Activated CD4-positive, alpha-beta T cell treated with anti-CD3 and anti-CD28 coated beads for 48 hours (primary cell): ENCODE measurements around the gene ALAS1.

ENCODE experiments used
- DNase-seq: peaks from one replicate; pipeline ENCODE4 v3.0.0-alpha.2; 2020

Gene ALAS1

DNA sequence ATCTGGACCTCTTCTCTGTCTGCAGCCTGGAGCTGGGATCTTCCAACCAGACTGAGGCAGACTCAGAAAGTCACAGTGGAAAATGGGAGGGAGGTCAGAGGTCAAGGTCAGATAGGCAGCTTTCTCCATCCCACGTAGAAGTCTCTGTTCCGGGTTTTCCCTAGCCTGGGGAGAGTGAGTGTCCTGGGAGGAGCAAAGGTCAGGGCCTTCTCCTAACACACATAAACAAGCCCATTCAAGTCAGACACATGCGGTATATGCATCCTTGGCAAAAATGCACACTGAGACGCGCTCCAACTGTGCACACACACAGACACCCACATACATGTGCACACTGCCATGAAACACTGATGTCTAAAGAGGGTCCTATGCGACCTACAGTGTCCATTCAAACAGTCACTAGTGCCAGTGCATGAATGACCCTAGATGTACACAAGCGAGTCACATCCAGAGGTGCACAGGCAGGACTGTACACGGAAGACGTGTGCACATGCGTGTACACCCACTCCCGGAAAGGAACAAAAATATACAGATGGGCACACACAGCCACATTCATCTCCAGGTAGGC lies 40.3 kb downstream of the ALAS1 start:
- peak; percentile 50 for DNase-seq

DNA sequence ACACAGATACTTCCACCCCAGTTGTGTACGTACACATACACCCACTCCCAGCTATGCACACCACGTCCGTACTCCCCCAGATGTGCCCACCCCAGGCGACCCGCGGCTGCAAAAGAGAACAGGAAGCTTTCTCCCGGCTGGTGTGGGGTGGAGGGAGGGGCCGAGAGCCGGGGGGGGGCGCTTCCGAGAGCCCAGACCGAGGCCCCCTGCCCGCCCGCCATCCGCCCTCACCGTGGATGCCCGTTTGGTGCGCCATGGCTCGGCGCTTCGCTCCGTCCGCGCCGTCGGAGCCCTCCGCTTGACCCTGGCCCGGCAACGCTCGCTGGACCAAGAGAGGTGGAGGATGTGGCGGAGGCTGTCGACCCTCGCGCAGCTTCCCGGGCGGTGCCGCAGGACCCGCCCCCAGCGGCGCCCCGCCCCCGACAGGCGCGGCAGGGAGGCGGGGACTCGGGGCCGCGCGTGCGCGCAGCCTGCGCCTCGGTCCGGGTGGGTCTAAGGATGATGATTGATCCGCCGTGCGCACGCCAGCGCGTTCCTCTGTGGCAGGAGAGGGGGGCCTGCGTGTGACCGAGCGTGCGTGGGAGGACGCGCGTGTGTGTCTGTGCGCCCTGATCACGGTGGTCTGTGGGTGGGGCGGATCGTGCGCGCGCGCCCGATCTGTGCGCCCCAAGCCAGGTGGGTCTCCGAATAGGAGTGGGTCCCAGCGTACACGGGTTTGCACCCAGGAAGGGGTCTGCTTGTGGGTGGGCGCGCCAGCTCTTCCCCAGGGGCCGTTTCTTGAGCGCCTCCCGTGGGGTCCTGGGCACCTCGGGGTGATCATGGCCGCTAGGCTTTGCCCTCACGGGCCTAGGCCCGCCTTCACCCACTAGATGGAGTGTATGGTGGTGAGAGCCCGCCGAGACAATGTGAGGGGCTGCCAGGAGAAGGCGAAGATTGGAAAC lies 41.1 kb downstream of the ALAS1 start, which contains the start of gene TWF2:
Gene TWF2, minus strand, starts transcription at position 398 of the 941 bp plus-strand sequence. Its CDS starts 142 bp downstream, at position 256.
- peak; percentile 91 for DNase-seq

DNA sequence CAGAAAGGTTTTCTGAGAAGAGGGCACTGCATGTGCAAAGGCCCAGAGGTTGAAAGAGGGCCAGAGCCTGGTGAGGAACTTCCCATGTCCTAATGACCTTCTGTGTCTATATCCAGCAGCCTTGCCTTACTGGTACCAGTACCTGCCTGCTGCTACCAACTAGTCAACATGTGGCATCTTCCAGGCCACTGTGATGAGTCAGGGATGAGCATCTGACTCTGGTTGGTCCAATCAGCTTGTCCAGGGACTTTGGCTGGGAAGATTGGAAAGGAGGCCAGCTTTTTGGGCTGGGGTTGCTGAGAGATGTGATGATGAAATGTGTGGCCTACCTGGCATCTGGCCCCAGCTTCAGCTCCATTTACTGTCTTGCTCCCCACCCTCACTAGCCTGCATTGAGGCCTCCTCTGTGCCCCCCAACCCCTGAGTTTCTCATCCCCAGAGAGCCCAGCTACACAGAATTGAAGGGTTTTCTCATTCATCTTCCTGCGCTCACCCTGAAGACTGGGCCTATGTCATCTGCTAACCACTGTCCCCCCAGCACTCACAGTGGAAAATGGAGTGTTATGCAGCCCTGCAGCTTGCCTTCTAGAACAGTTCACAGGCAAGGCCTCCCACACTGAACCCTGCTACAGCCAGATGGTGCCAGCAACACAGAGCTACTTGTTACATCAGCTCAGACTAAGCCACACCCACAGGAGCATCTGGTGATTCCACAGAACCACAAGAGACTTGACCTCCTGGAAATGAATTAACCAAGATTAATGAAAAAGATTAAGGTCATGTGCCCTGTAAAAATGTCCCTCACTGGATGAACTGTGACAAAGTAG lies 42.3 kb downstream of the ALAS1 start:
- peak; percentile 77 for DNase-seq

DNA sequence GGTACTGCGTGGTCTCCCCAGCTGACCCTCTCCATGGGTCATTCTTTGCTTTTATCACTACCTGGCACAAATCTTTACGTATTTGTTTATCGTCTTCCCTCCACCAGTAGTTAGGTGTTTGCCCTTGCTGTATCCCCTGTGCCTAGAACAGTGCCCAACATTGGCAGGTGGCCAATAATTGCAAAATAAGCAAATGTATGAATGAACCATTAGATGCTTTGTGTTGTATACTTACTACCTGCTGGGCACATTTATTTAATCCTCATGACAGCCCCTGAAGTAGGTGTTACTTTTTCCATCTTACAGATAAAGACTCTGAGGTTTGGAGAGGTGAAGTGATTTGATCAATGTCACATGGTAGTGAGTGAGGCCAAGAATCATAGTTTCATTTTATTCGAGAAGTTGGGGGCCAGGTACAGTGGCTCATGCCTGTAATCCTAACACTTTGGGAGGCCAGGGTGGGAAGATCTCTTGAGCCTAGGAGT lies 43.0 kb downstream of the ALAS1 start:
- no peak for DNase-seq

GRCh38 chr3:52242039-52242438 lies 44.1 kb downstream of the ALAS1 start:
- no peak for DNase-seq

DNA sequence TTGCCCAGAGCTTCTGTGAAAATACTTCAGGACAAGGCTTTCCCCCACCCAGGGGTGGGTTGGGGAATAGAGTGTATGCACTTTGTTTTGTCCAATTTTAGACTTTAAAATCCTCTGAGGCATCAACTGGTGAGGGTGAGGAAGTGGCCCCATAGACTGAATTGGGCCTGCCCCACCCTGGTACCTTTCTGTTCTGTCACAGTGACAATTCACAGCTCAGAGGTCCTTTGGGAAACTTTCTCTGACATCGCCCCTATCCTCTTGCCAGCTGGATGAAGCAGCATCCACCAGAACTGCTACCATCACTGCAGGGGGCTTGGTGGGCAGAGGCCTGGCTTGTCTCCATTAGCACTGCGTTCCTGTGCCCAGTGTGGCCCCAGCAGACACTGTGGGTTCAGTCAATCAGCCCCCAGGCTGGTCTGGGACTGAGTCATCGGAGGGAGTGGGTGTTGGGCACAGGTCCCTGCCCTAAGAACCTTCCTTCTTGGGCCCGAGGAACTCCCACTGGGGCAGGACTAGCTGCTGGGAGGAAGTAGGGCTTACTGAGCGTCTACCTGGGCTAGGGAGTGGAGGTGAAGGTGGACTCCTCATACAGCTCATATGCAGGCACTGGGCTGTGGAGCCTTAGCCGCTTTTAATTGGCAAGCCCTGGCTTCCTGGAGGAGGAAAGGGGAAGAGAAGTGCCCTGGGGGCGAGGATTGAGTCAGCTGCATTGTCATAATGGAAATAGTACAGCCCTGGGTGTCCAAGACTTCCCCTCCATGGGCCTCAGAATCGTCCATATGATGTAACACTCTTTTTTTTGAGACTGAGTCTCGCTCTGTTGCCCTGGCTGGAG lies 46.0 kb downstream of the ALAS1 start:
- DNase-seq, result peak; percentile 67

DNA sequence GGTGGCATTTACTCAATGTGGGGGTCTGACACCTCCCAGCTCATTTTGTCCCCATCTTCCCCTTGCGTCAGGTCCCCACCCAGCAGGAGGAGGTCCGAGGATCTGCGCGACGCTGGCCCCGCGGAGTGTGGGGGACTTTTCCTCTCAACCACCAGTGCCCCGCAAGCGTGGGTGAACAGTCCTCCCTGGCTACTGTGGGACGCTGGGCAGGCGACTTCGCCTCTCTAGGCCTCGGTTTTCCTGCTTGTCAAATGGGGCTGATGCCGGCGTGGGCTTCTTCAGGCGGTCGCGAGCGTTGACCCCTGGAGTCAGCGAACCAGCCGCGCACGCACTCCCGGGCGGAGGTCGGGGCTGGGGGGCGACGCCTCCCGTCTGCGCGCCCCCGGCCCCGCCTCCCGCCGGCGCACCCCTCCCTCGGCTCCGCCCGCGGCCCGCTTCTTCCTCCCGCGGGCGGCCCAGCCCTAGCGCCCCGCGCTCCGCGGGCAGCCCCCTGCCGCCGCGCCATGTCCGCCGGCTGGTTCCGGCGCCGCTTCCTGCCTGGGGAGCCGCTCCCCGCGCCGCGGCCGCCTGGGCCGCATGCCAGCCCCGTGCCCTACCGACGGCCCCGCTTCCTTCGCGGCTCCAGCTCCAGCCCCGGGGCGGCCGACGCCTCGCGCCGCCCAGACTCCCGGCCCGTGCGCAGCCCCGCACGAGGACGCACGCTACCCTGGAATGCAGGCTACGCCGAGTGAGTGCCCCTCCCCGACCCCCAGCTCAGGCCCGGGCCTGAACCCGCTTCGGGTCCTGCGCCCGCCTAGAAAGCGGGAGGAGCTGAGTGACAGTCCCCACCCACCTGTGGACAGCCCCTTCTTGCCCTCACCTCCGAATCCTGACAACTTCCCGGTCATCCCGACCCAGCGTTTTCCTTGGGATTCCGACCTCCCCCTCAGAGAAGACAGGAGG lies 47.6 kb downstream of the ALAS1 start, which contains the start of gene PPM1M:
Gene PPM1M, plus strand, starts transcription at position 438 of the 942 bp plus-strand sequence. Its CDS starts 66 bp downstream, at position 504.
- peak; percentile 58 for DNase-seq

DNA sequence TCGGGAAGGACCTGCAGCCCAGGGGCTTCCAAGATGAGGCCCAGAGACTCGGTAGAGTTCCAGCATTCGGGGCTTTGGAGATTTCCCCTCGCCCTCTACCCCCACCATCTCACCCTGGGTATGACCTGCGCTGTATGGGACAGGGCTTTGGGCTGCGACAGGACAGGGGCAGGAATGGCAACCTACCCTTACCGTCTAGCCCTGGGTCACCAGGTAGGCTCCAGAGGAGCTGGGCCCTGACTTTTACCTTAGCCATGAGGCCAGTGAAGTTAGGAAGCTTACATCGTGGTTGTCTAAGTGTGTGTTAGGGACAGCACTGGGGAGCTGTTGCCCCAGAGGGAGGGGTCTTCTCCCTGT lies 48.3 kb downstream of the ALAS1 start:
- no peak for DNase-seq

GRCh38 chr3:52246728-52247408 lies 48.9 kb downstream of the ALAS1 start:
- no peak for DNase-seq

- no peak for DNase-seq
Measured at GRCh38 chr3:52247409-52248164, 49.6 kb downstream of the ALAS1 start.

DNA sequence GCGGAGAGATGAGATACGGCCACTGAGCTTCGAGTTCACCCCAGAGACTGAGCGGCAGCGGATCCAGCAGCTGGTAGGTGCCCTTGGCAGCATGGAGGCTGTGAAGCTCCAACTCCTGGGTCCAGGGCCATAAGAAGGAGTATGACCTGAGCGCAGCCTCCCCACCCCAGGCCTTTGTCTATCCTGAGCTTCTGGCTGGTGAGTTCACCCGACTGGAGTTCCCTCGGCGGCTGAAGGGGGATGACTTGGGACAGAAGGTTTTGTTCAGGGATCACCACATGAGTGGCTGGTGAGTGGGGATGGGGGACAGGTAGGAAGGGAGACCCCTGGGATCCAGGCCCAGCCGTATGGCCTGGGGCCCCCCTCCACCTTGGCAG lies 50.2 kb downstream of the ALAS1 start:
- DNase-seq, result no peak

DNA sequence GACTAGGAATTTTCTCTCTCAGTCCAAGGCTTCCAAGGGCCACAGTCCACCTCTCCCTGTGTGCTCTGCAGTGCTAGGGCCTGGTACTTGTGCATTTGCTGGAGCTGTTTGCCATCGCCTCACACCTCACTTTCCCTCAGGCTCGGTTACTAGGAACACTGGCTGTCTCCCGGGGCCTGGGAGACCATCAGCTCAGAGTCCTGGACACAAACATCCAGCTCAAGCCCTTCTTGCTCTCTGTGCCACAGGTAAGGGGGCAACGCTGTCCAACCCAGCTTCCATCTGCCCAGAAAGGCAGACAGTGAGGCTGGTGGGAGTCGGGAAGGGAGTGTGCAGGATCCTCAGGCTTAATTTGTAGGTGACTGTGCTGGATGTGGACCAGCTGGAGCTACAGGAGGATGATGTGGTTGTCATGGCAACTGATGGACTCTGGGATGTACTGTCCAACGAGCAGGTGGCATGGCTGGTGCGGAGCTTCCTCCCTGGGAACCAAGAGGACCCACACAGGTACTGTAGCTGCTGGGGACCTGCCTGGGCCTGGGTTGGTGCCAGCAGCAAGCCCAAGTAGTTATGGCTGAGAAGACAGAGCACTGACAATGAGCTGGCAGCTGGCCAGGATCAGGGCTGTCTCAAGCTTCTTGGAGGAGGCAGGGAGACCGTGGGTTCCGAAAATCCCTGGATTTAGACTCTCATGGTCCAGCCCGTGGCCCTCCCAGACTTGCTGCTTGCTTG lies 51.0 kb downstream of the ALAS1 start:
- DNase-seq, result no peak

DNA sequence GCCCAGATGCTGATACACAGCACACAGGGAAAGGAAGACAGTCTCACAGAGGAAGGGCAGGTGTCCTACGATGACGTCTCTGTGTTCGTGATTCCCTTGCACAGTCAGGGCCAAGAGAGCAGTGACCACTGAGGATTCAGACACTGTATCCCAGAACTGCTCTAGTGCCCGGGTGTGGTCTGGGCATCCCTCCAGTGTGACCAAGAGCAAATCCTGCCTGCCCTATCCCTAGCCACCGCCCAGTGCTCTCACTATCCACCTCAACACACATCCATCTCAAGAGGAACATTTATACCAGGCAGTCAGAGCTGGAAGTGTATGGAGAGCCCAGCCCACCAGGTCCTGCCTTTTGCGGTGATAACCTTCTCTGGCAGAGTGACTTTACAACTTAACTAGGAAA lies 51.7 kb downstream of the ALAS1 start:
- DNase-seq, result no peak

DNA sequence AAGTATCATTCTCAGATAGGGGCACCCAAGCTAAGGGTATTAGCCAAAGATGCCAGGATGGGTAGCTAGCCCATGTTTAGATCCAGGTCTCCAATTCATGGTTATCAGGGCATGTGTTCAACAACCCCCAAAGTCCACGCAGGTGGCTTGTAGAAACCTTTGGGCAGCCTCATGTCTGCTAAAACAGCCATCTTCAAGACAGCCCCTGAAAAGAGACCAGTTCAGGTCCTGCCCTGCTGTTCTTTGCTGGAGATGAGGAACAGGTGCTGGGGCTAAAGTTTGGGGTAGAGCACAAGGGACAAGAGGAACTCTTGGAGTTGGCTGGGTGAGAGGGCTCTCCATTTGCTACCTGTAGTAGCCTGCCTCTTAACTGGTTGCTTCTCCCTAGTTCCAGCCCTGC lies 52.2 kb downstream of the ALAS1 start:
- no peak for DNase-seq

GRCh38 chr3:52253314-52254304 lies 55.6 kb downstream of the ALAS1 start:
- peak; percentile 86 for DNase-seq

- DNase-seq, result no peak
Measured at GRCh38 chr3:52254608-52255007, 56.6 kb downstream of the ALAS1 start.

- no peak for DNase-seq
Measured at GRCh38 chr3:52256159-52256558, 58.2 kb downstream of the ALAS1 start.

GRCh38 chr3:52256622-52257021 lies 58.7 kb downstream of the ALAS1 start:
- no peak for DNase-seq
